HepG2 (cell line): Measurements from ENCODE around the gene LY6G5B. TPM values are rescaled to one million over a fixed set of nuclear protein-coding genes. Genes with fewer than 3 reads are reported as not detected.

ENCODE experiments used
- DMAP1 ChIP-seq: IDR thresholded peaks from 2 replicates; pipeline ENCODE4 v1.6.1; 2016
- ELF4 ChIP-seq: sonication (generic); formaldehyde crosslinking; IDR thresholded peaks from 2 replicates; pipeline ENCODE4 v1.5.0; 2020; ENCODE audit warnings: missing genetic modification reagents, mild to moderate bottlenecking, moderate library complexity, borderline replicate concordance
- ESRRA ChIP-seq: sonication (generic); formaldehyde crosslinking; IDR thresholded peaks from 2 replicates; pipeline ENCODE4 v1.5.1; 2020; ENCODE audit warnings: mild to moderate bottlenecking, low read depth, missing genetic modification reagents
- FOXK2 ChIP-seq: fragments of 450-650 bp; IDR thresholded peaks from 2 replicates; pipeline ENCODE4 v1.6.1; 2016
- NR2F6 ChIP-seq, 2 experiments: IDR thresholded peaks; 2 replicates each; pipeline ENCODE4 v1.6.1; 2016; ENCODE audit warnings: antibody characterized with exemption in 1 of 2, mild to moderate bottlenecking in 1 of 2
- PAX8 ChIP-seq: sonication (generic); formaldehyde crosslinking; IDR thresholded peaks from 2 replicates; pipeline ENCODE4 v1.8.0; 2022; ENCODE audit warnings: mild to moderate bottlenecking, missing genetic modification reagents, borderline replicate concordance
- REPIN1 ChIP-seq: sonication (generic); formaldehyde crosslinking; IDR thresholded peaks from 2 replicates; pipeline ENCODE4 v1.8.0; 2022; ENCODE audit warnings: missing genetic modification reagents, low read depth, mild to moderate bottlenecking, borderline replicate concordance
- SRY ChIP-seq: sonication (generic); formaldehyde crosslinking; IDR thresholded peaks from 2 replicates; pipeline ENCODE4 v1.8.0; 2022; ENCODE audit warnings: mild to moderate bottlenecking, missing genetic modification reagents
- YEATS2 ChIP-seq: sonication (generic); formaldehyde crosslinking; IDR thresholded peaks from 2 replicates; pipeline ENCODE4 v1.4.0; 2020; ENCODE audit warnings: missing genetic modification reagents, borderline replicate concordance
- YEATS4 ChIP-seq: sonication (generic); formaldehyde crosslinking; IDR thresholded peaks from 2 replicates; pipeline ENCODE4 v1.4.0; 2020; ENCODE audit warnings: missing genetic modification reagents, borderline replicate concordance
- ZFY ChIP-seq: sonication (generic); formaldehyde crosslinking; IDR thresholded peaks from 2 replicates; pipeline ENCODE4 v1.4.0; 2020; ENCODE audit warnings: missing genetic modification reagents
- ZNF235 ChIP-seq: sonication (generic); formaldehyde crosslinking; IDR thresholded peaks from 2 replicates; pipeline ENCODE4 v1.8.1; 2023; ENCODE audit warnings: mild to moderate bottlenecking, missing genetic modification reagents, borderline replicate concordance
- ZNF501 ChIP-seq: sonication (generic); formaldehyde crosslinking; IDR thresholded peaks from 2 replicates; pipeline ENCODE4 v1.5.1; 2020; ENCODE audit warnings: mild to moderate bottlenecking, moderate library complexity, missing genetic modification reagents
- ZNF550 ChIP-seq: sonication (generic); formaldehyde crosslinking; IDR thresholded peaks from 2 replicates; pipeline ENCODE4 v1.4.0; 2020; ENCODE audit warnings: mild to moderate bottlenecking, missing genetic modification reagents, borderline replicate concordance
- ZSCAN9 ChIP-seq: IDR thresholded peaks from 2 replicates; pipeline ENCODE4 v1.6.1; 2016; ENCODE audit warnings: borderline replicate concordance
- polyA plus RNA-seq, 8 experiments: library from polyadenylated mRNA; depleted of rRNA in 3 of 8; stranded (reverse) in 7 of 8; unstranded in 1 of 8; fragments of >200 nt; fragmentation: Illumina TruSeq in 4 of 8; extraction: Trizol in 4 of 8; gene quantifications; 2 replicates each; pipeline versions ENCODE4 v1.2.1 to v1.2.3, GENCODE V29; 2011 to 2016; ENCODE audit warnings: low read depth in 4 of 8, missing spikeins in 1 of 8, mixed read lengths in 1 of 8; ENCODE audit not compliant: insufficient read depth in 1 of 8
- total RNA-seq, 5 experiments: library from RNA; depleted of rRNA; stranded (reverse); fragments of >200 nt; fragmentation: Illumina TruSeq; extraction: Trizol; gene quantifications; 2 replicates each; pipeline ENCODE4 v1.2.3, GENCODE V29; 2016; ENCODE audit warnings: low read depth in 1 of 5
- TF ChIP-seq, protein P1 (sequence below): sonication (generic); formaldehyde crosslinking; IDR thresholded peaks from 2 replicates; pipeline ENCODE4 v1.5.1; 2020; ENCODE audit warnings: mild to moderate bottlenecking, missing genetic modification reagents, borderline replicate concordance
- TF ChIP-seq, protein P2 (sequence below), 2 experiments: sonication (generic) in 1 of 2; formaldehyde crosslinking in 1 of 2; IDR thresholded peaks; 2 replicates each; pipeline versions ENCODE4 v1.6.1 to v1.9.0; 2014 to 2022; ENCODE audit warnings: antibody characterized with exemption in 1 of 2, borderline replicate concordance in 1 of 2, inconsistent platforms in 1 of 2, low read depth in 1 of 2, missing genetic modification reagents in 1 of 2
- TF ChIP-seq, protein P3 (sequence below): sonication (generic); formaldehyde crosslinking; conservative IDR thresholded peaks from 2 replicates; pipeline ENCODE4 v1.4.0; 2020; ENCODE audit warnings: missing genetic modification reagents

LY6G5B gene
- total and polyA plus RNA-seq, 2 of the 13 experiments (the other 11 are each of a cell fraction or from before 2014, with no cell fraction given) = 7.8 to 15.7 TPM

DNA sequence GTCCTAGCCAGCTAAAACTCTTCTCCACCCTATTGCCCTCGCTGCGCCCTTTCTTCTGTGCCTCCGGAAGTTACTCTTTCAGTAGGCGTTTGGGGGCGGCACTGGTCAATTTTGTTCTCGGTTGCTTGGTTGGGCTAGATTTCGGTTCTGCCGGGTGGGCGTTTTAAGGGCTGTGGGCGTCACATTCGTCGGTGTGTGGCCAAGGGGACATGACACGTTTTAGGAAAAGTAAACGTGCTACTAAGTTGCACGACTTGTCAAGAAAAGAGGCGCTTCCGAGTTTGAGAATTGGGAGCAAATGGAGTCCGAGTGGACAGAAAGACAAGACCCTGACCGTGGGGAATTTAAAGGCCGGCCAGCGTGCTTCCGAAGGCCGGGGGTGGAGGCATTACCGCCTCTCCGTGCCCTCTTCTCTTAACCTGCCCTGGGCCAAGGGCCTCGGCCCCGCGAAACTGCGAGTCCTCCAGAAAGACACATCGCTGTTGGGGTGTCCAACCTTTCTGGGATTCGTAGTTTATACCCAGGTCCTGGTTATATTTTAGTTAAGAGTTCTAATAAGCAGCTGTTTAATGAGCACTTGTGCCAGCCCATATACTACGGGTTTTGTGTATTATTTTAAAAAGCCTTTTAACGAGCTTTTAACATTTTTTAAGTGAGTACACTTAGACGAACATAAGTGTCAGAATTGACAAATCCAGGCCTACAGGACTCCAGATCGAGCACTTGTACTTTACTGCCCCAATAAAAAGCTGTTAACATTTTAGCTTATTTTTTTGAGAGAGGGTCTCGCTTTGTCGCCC is 16.7 kb upstream of the LY6G5B start (continued):
- TF ChIP-seq ELF4 (CRISPR knock-in tag) (0 out of 2 replicates have a peak, but pooled peaks have one; percentile 56), YEATS4 (CRISPR knock-in tag) (no peak), ZNF550 (CRISPR knock-in tag) (no peak), ZSCAN9 (CRISPR knock-in tag) (peak; percentile 52; the same call in 1 of the 2 replicates), ZNF235 (CRISPR knock-in tag) (0 out of 2 replicates have a peak, but pooled peaks have one; percentile 87), NR2F6 (IDR thresholded peaks at IDR 0.05) (peak; percentile 70), NR2F6 (CRISPR knock-in tag; IDR thresholded peaks at IDR 0.05) (no peak), ZFY (peak; percentile 73), DMAP1 (CRISPR knock-in tag) (peak; percentile 61; the same call in 1 of the 2 replicates), ESRRA (peak; percentile 10; the same call in 1 of the 2 replicates), SRY (CRISPR knock-in tag) (peak; percentile 55; the same call in 1 of the 2 replicates), YEATS2 (CRISPR knock-in tag) (no peak), PAX8 (CRISPR knock-in tag) (no peak), REPIN1 (CRISPR knock-in tag) (no peak; the same call in 1 of the 2 replicates), ZNF501 (CRISPR knock-in tag) (peak; percentile 57), FOXK2 (peak; percentile 28; the same call in 1 of the 2 replicates)
- TF ChIP-seq, protein P1, sequence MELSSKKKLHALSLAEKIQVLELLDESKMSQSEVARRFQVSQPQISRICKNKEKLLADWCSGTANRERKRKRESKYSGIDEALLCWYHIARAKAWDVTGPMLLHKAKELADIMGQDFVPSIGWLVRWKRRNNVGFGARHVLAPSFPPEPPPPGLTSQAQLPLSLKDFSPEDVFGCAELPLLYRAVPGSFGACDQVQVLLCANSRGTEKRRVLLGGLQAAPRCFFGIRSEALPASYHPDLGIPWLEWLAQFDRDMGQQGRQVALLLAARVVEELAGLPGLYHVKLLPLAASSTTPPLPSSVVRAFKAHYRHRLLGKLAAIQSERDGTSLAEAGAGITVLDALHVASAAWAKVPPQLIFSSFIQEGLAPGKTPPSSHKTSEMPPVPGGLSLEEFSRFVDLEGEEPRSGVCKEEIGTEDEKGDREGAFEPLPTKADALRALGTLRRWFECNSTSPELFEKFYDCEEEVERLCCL = 0 out of 2 replicates have a peak, but pooled peaks have one; percentile 81
- TF ChIP-seq, protein P2, sequence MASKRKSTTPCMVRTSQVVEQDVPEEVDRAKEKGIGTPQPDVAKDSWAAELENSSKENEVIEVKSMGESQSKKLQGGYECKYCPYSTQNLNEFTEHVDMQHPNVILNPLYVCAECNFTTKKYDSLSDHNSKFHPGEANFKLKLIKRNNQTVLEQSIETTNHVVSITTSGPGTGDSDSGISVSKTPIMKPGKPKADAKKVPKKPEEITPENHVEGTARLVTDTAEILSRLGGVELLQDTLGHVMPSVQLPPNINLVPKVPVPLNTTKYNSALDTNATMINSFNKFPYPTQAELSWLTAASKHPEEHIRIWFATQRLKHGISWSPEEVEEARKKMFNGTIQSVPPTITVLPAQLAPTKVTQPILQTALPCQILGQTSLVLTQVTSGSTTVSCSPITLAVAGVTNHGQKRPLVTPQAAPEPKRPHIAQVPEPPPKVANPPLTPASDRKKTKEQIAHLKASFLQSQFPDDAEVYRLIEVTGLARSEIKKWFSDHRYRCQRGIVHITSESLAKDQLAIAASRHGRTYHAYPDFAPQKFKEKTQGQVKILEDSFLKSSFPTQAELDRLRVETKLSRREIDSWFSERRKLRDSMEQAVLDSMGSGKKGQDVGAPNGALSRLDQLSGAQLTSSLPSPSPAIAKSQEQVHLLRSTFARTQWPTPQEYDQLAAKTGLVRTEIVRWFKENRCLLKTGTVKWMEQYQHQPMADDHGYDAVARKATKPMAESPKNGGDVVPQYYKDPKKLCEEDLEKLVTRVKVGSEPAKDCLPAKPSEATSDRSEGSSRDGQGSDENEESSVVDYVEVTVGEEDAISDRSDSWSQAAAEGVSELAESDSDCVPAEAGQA (IDR thresholded peaks at IDR 0.05; ENCODE audit: low read depth) = no peak
- TF ChIP-seq, protein P2 (CRISPR knock-in tag; IDR thresholded peaks at IDR 0.05; ENCODE audit: borderline replicate concordance) = 0 out of 2 replicates have a peak, but pooled peaks have one; percentile 25
- TF ChIP-seq, protein P3, sequence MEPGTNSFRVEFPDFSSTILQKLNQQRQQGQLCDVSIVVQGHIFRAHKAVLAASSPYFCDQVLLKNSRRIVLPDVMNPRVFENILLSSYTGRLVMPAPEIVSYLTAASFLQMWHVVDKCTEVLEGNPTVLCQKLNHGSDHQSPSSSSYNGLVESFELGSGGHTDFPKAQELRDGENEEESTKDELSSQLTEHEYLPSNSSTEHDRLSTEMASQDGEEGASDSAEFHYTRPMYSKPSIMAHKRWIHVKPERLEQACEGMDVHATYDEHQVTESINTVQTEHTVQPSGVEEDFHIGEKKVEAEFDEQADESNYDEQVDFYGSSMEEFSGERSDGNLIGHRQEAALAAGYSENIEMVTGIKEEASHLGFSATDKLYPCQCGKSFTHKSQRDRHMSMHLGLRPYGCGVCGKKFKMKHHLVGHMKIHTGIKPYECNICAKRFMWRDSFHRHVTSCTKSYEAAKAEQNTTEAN (CRISPR knock-in tag) = peak; percentile 38; the same call in 1 of the 2 replicates
